HEK293 (cell line): ENCODE results near the gene MAGI2.

ENCODE experiments used
- CTCF ChIP-seq: fragments of 450-650 bp; formaldehyde crosslinking; IDR thresholded peaks from 2 replicates; pipeline ENCODE4 v1.5.1; 2016; ENCODE audit warnings: missing biosample characterization, missing genetic modification characterization
- PBX3 ChIP-seq: sonication (generic); formaldehyde crosslinking; IDR thresholded peaks from 2 replicates; pipeline ENCODE4 v1.8.1; 2022; ENCODE audit warnings: mild to moderate bottlenecking, moderate library complexity, missing genetic modification reagents
- SETDB1 ChIP-seq: IDR thresholded peaks from one replicate; pipeline ENCODE4 v1.6.1; 2017; ENCODE audit warnings: mild to moderate bottlenecking, low read length, moderate library complexity, mixed read lengths; ENCODE audit not compliant: insufficient read length
- ZBTB11 ChIP-seq: fragments of 450-650 bp; formaldehyde crosslinking; conservative IDR thresholded peaks from 2 replicates; pipeline ENCODE4 v1.5.1; 2016; ENCODE audit warnings: low read depth, missing biosample characterization, missing genetic modification characterization
- ZNF571 ChIP-seq: fragments of 450-650 bp; formaldehyde crosslinking; IDR thresholded peaks from 2 replicates; pipeline ENCODE4 v1.5.0; 2017; ENCODE audit warnings: missing biosample characterization, missing genetic modification characterization
- ZSCAN5A ChIP-seq: fragments of 450-650 bp; formaldehyde crosslinking; IDR thresholded peaks from 2 replicates; pipeline ENCODE4 v1.5.1; 2016; ENCODE audit warnings: missing biosample characterization, missing genetic modification characterization

GRCh38 chr7:79425665-79426064 is 27.8 kb downstream of the MAGI2 start:
- TF ChIP-seq ZSCAN5A (tag by site-specific recombination) (no peak), CTCF (tag by site-specific recombination) (no peak), SETDB1 (no peak), ZBTB11 (tag by site-specific recombination) (no peak), ZNF571 (tag by site-specific recombination) (no peak), PBX3 (CRISPR knock-in tag) (no peak)
